Measurements from ENCODE around the gene TFCP2L1.

TFCP2L1 gene

DNA sequence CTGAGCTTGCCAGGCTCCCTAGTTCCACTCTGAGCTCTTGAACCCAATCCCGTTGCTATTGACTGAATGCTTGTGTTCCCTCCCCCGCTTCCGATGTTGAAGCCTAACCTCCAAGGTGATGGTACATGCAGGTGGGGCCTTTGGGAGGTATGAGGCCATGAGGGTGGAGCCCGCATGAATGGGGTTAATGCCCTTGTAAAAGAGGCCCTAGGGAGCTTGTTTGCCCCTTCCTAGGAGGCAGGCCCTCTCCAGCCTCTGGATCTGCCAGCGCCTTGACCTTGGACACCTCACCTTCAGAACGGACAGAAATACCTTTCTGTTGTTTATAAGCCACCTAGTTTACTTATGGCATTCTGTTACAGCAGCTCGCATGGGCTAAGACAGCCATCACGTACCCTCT lies 71.6 kb downstream of the TFCP2L1 start:
- H3K9me3 ChIP-seq (ENCODE audit: severe bottlenecking) = no peaks in the 10 kb centered on the region
- H3K4me1 ChIP-seq (ENCODE audit: insufficient read depth, poor library complexity, severe bottlenecking) = peaks cover 3% of the 10 kb centered on the region
- H3K36me3 ChIP-seq (ENCODE audit: low read depth) = no peaks in the 10 kb centered on the region
- H3K4me3 ChIP-seq (ENCODE audit: severe bottlenecking) = no peak overlapping the region
- ATAC-seq (ENCODE audit: low read depth) = no peak
- no peaks in the 10 kb centered on the region for H3K27me3 ChIP-seq (ENCODE audit: insufficient read depth, poor library complexity, severe bottlenecking)
- no peak overlapping the region for H3K27ac ChIP-seq (ENCODE audit: poor library complexity, severe bottlenecking)
- TF ChIP-seq, protein P1, sequence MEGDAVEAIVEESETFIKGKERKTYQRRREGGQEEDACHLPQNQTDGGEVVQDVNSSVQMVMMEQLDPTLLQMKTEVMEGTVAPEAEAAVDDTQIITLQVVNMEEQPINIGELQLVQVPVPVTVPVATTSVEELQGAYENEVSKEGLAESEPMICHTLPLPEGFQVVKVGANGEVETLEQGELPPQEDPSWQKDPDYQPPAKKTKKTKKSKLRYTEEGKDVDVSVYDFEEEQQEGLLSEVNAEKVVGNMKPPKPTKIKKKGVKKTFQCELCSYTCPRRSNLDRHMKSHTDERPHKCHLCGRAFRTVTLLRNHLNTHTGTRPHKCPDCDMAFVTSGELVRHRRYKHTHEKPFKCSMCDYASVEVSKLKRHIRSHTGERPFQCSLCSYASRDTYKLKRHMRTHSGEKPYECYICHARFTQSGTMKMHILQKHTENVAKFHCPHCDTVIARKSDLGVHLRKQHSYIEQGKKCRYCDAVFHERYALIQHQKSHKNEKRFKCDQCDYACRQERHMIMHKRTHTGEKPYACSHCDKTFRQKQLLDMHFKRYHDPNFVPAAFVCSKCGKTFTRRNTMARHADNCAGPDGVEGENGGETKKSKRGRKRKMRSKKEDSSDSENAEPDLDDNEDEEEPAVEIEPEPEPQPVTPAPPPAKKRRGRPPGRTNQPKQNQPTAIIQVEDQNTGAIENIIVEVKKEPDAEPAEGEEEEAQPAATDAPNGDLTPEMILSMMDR (IDR thresholded peaks at IDR 0.05; ENCODE audit: poor library complexity, severe bottlenecking) = no peak
- no peak for DNase-seq (ENCODE audit: low spot score)

DNA sequence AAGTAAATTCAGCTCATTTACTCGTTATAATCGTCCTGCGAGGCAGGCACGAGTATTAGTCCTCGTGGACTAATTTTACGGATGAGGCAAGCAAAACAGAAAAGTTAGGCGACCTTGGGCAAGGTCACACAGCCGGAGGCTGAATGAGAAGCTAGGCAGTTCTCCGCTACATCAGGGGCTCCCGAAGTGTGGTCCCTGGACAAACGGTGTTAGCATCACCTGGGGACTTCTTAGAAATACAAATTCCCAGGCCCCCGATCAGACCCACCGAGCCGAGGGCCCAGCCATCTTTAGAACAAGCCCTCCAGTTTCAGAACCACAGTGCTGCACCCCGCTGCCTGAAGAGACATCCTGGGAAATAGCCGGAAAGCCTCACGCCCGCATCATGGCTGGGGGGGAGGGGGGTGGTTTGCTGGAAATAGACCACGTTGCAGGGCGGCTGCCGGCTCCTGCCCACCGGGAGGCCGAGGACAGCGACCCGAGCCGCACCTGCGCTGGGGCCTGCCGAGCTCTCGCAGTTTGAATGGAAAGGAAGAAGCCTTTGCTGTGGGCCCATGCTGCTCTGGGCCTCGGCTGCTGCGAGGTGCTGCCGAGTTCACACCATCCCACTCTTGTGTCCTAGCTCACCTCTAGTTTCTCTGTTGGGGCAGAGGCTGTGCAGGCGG lies 72.2 kb downstream of the TFCP2L1 start:
- TF ChIP-seq, protein P1 (IDR thresholded peaks at IDR 0.05; ENCODE audit: poor library complexity, severe bottlenecking) = no peak
- DNase-seq (ENCODE audit: low spot score) (no peak), ATAC-seq (ENCODE audit: low read depth) (no peak)
- no peak overlapping the region for H3K27ac ChIP-seq (ENCODE audit: poor library complexity, severe bottlenecking)
- no peak overlapping the region for H3K4me3 ChIP-seq (ENCODE audit: severe bottlenecking)
- H3K4me1 ChIP-seq (ENCODE audit: insufficient read depth, poor library complexity, severe bottlenecking) = peaks cover 3% of the 10 kb centered on the region
- no peaks in the 10 kb centered on the region for H3K36me3 ChIP-seq (ENCODE audit: low read depth)
- no peaks in the 10 kb centered on the region for H3K9me3 ChIP-seq (ENCODE audit: severe bottlenecking)
- H3K27me3 ChIP-seq (ENCODE audit: insufficient read depth, poor library complexity, severe bottlenecking) = no peaks in the 10 kb centered on the region

DNA sequence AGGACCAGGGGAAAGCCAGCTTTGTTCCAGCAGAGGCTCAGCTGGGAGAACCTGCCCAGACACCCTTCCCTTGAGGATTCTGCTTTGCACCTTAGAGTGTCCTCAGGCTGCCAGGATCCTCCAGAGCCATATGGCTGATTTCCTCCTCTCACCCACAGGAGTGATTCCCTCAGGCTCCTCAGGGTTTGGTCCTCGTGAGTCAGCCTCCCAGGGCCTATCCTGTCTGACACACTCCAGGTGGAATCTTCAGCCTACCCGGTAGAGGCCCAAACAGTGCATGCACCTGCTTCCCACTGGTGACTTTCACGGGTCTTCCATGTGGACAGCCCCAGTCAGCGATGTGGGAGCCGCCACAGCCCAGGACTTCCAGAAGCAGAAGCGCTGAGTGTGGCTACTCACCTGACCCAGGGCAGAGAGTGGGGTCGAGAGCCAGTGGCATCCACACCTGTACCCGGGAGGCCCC lies 73.3 kb downstream of the TFCP2L1 start:
- no peak for DNase-seq (ENCODE audit: low spot score)
- Histone ChIP-seq H3K36me3 (ENCODE audit: low read depth) (no peaks in the 10 kb centered on the region), H3K27me3 (ENCODE audit: insufficient read depth, poor library complexity, severe bottlenecking) (no peaks in the 10 kb centered on the region), H3K9me3 (ENCODE audit: severe bottlenecking) (no peaks in the 10 kb centered on the region), H3K27ac (ENCODE audit: poor library complexity, severe bottlenecking) (peak overlapping the region; percentile 2), H3K4me1 (ENCODE audit: insufficient read depth, poor library complexity, severe bottlenecking) (peaks cover 3% of the 10 kb centered on the region), H3K4me3 (ENCODE audit: severe bottlenecking) (no peak overlapping the region)
- peak; percentile 85 for ATAC-seq (ENCODE audit: low read depth)
- TF ChIP-seq, protein P1 (IDR thresholded peaks at IDR 0.05; ENCODE audit: poor library complexity, severe bottlenecking) = no peak

DNA sequence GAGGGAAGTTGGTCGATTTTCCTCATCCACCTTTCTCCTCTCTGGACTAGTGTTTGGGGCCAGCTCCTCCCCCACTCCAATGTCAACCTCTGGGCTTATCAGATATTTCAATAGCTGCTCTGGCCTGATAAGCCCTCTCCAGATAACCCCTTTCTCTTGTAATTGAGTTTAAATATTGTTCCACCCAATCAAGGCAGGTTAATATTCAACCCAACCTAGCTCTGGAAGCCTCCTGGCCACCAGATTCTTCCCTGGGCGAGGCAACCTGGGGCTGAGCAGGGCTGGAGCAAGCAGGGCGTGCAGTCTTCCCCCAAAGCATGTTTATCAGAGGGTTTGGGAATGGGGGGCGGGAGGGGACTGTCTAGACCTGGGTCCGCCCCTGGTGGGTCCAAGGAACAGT lies 73.8 kb downstream of the TFCP2L1 start:
- Histone ChIP-seq H3K27me3 (ENCODE audit: insufficient read depth, poor library complexity, severe bottlenecking) (no peaks in the 10 kb centered on the region), H3K4me1 (ENCODE audit: insufficient read depth, poor library complexity, severe bottlenecking) (peaks cover 3% of the 10 kb centered on the region), H3K27ac (ENCODE audit: poor library complexity, severe bottlenecking) (peak overlapping the region; percentile 2), H3K36me3 (ENCODE audit: low read depth) (no peaks in the 10 kb centered on the region), H3K9me3 (ENCODE audit: severe bottlenecking) (no peaks in the 10 kb centered on the region), H3K4me3 (ENCODE audit: severe bottlenecking) (no peak overlapping the region)
- DNase-seq (ENCODE audit: low spot score) = no peak
- no peak for ATAC-seq (ENCODE audit: low read depth)
- TF ChIP-seq, protein P1 (IDR thresholded peaks at IDR 0.05; ENCODE audit: poor library complexity, severe bottlenecking) = no peak

DNA sequence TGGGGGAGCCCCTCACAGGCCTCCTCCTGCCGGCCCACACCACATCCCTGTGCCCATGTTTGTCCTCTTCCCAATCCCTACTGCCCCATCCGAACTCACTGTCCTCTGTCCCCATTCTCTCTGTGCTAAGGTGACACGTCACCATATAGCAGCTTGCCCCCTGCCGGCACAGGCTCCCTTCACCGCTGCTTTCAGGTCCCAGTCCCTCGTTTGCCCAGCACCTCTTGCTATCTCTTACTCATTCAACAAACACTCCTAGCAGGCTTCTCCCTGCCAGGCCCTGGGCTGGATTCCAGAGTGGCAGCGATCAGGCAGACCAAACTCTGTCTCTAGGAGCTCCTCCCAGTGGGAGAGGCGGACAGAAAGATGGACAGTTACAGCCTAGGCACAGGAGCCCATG lies 74.3 kb downstream of the TFCP2L1 start:
- Histone ChIP-seq H3K9me3 (ENCODE audit: severe bottlenecking) (no peaks in the 10 kb centered on the region), H3K4me3 (ENCODE audit: severe bottlenecking) (no peak overlapping the region), H3K4me1 (ENCODE audit: insufficient read depth, poor library complexity, severe bottlenecking) (peaks cover 3% of the 10 kb centered on the region), H3K36me3 (ENCODE audit: low read depth) (no peaks in the 10 kb centered on the region), H3K27ac (ENCODE audit: poor library complexity, severe bottlenecking) (no peak overlapping the region), H3K27me3 (ENCODE audit: insufficient read depth, poor library complexity, severe bottlenecking) (no peaks in the 10 kb centered on the region)
- no peak for DNase-seq (ENCODE audit: low spot score)
- TF ChIP-seq, protein P1 (IDR thresholded peaks at IDR 0.05; ENCODE audit: poor library complexity, severe bottlenecking) = no peak
- ATAC-seq (ENCODE audit: low read depth) = no peak
